Measurements from ENCODE around the gene FANCB. TPM values are rescaled to one million over a fixed set of nuclear protein-coding genes. Genes with fewer than 3 reads are reported as not detected.

The FANCB gene
- 13.6 and 14.1 TPM in 2 replicates for total RNA-seq (2022)
- percentile 83 among the genes with signal in this experiment for Bru-seq, nascent RNA
- percentile 70 among the genes with signal in this experiment for BruChase-seq, experiment 1, labeled RNA remaining after a 6-hour chase
- percentile 84 among the genes with signal in this experiment for BruChase-seq, experiment 2, labeled RNA remaining after a 2-hour chase
- long read RNA-seq, partial matches to known transcripts, result 11 of 15 reads
- long read RNA-seq, other reads (novel, unspliced or antisense), result 4 of 15 reads

- peak; percentile 97 for DNase-seq
- H3K4me3 Mint-ChIP-seq (ENCODE audit: low read depth, unreplicated experiment), result peak within 1 kb of the TSS; percentile 90
- peak within 1 kb of the TSS; percentile 69 for H3K27ac Mint-ChIP-seq (ENCODE audit: unreplicated experiment)
- BruUV-seq (replicated peaks), result no TSS peak
- peaks cover 14% of the 10 kb centered on the region for H3K36me3 Mint-ChIP-seq (ENCODE audit: insufficient read depth, unreplicated experiment)
- intact Hi-C loops (cut with micrococcal nuclease; ENCODE audit: unreplicated experiment), result no loop called here
- CTCF ChIA-PET, result interaction anchor here (0.6 kb wide), 1 partner anchor 397 kb away, joined by 5 read pairs; no protein-coding TSS in a partner anchor
- no peak for TF ChIP-seq CTCF (IDR thresholded peaks at IDR 0.05; ENCODE audit: unreplicated experiment)
- H3K27me3 Mint-ChIP-seq (ENCODE audit: unreplicated experiment), result no peaks in the 10 kb centered on the region
- no peaks in the 10 kb centered on the region for H3K9me3 Mint-ChIP-seq (ENCODE audit: low read depth, unreplicated experiment)
- H3K4me1 Mint-ChIP-seq (ENCODE audit: low read depth, unreplicated experiment), result peaks cover 17% of the 10 kb centered on the region
Observed at GRCh38 chrX:14872851-14873675, at the start of gene FANCB, which contains the start of gene MOSPD2. Gene FANCB (minus strand): TSS chrX:14873069. CDS start chrX:14865510, 7,559 bp downstream. Gene MOSPD2 (plus strand): TSS chrX:14873421. CDS start chrX:14873529, 108 bp downstream.

DNA sequence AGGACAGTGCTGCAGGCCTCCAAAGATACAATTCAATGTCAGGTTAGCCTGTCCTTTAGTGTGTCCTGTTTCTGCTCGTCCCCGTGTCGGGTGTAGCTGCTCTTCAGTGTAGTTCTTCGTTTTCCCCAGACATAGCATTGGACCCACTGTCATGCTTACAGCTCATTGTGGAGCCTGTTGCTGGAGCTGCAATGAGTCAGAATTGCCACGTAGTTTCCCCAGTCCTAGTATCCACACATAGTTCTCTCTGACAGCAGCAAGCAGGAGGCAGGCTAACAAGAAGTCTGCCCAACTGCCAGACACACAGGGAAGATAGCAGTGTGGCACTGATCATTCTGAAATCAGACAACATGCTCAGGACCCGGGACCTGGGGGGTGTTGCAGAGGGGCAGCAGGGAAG is 49.6 kb upstream of the FANCB start:
- Mint-ChIP-seq H3K4me3 (ENCODE audit: low read depth, unreplicated experiment) (no peak overlapping the region), H3K27me3 (ENCODE audit: unreplicated experiment) (no peaks in the 10 kb centered on the region), H3K4me1 (ENCODE audit: low read depth, unreplicated experiment) (no peaks in the 10 kb centered on the region), H3K9me3 (ENCODE audit: low read depth, unreplicated experiment) (no peaks in the 10 kb centered on the region), H3K27ac (ENCODE audit: unreplicated experiment) (no peak overlapping the region), H3K36me3 (ENCODE audit: insufficient read depth, unreplicated experiment) (peaks cover 4% of the 10 kb centered on the region)
- CTCF ChIA-PET, result no interaction called here
- no peak for TF ChIP-seq CTCF (IDR thresholded peaks at IDR 0.05; ENCODE audit: unreplicated experiment)
- BruUV-seq (replicated peaks), result no TSS peak
- intact Hi-C loops (cut with micrococcal nuclease; ENCODE audit: unreplicated experiment), result no loop called here
- no peak for DNase-seq

- peaks cover 4% of the 10 kb centered on the region for H3K36me3 Mint-ChIP-seq (ENCODE audit: insufficient read depth, unreplicated experiment)
- no peak overlapping the region for H3K4me3 Mint-ChIP-seq (ENCODE audit: low read depth, unreplicated experiment)
- no TSS peak for BruUV-seq (replicated peaks)
- H3K4me1 Mint-ChIP-seq (ENCODE audit: low read depth, unreplicated experiment), result no peaks in the 10 kb centered on the region
- no peak overlapping the region for H3K27ac Mint-ChIP-seq (ENCODE audit: unreplicated experiment)
- intact Hi-C loops (cut with micrococcal nuclease; ENCODE audit: unreplicated experiment), result no loop called here
- CTCF ChIA-PET, result no interaction called here
- no peaks in the 10 kb centered on the region for H3K27me3 Mint-ChIP-seq (ENCODE audit: unreplicated experiment)
- TF ChIP-seq CTCF (IDR thresholded peaks at IDR 0.05; ENCODE audit: unreplicated experiment), result no peak
- H3K9me3 Mint-ChIP-seq (ENCODE audit: low read depth, unreplicated experiment), result no peaks in the 10 kb centered on the region
- DNase-seq, result no peak
Observed at GRCh38 chrX:14920196-14920595, 47.3 kb upstream of the FANCB start.

GRCh38 chrX:14919407-14919806 is 46.5 kb upstream of the FANCB start:
- Mint-ChIP-seq H3K27me3 (ENCODE audit: unreplicated experiment) (no peaks in the 10 kb centered on the region), H3K36me3 (ENCODE audit: insufficient read depth, unreplicated experiment) (peaks cover 4% of the 10 kb centered on the region), H3K9me3 (ENCODE audit: low read depth, unreplicated experiment) (no peaks in the 10 kb centered on the region), H3K4me3 (ENCODE audit: low read depth, unreplicated experiment) (no peak overlapping the region), H3K27ac (ENCODE audit: unreplicated experiment) (no peak overlapping the region), H3K4me1 (ENCODE audit: low read depth, unreplicated experiment) (no peaks in the 10 kb centered on the region)
- intact Hi-C loops (cut with micrococcal nuclease; ENCODE audit: unreplicated experiment), result no loop called here
- no peak for DNase-seq
- no TSS peak for BruUV-seq (replicated peaks)
- no peak for TF ChIP-seq CTCF (IDR thresholded peaks at IDR 0.05; ENCODE audit: unreplicated experiment)
- CTCF ChIA-PET, result no interaction called here
